K562 (cell line): ENCODE measurements around the gene ATP1A2. TPM values are rescaled to one million over a fixed set of nuclear protein-coding genes. Genes with fewer than 3 reads are reported as not detected.

Source experiments
- ATAC-seq: fragments of 200-7000 bp; cut with Tn5 transposase; 3 replicates; pipeline ENCODE4 v1.9.1; 2020; ENCODE audit warnings: moderate library complexity
- BruUV-seq: library from RNA; stranded (reverse); fragments of 400-500 nt; replicated peaks from 2 replicates; lab custom pipeline; 2021; lab: Mats Ljungman, UMichigan
- CTCF ChIA-PET: fragments of 300-600 bp; formaldehyde crosslinking; extraction: SDS; loops from one replicate; lab custom pipeline; 2021; ENCODE audit warnings: low intra/inter-chr PET ratio; lab: Yijun Ruan, JAX
- POLR2A ChIA-PET: fragments of 300-600, 350-650 bp; sonication (Branson Sonifier 250); formaldehyde crosslinking; extraction: SDS; loops from one replicate; lab custom pipeline; 2021; ENCODE audit warnings: antibody characterized with exemption, inconsistent platforms; lab: Yijun Ruan, JAX
- DNase-seq, 4 experiments: peaks; one replicate each; pipeline versions ENCODE4 v3.0.0 to v3.0.0-alpha.2; 2011 to 2018; ENCODE audit warnings: low spot score in 3 of 4, mixed read lengths in 3 of 4; ENCODE audit errors: extremely low read depth in 1 of 4
- FAIRE-seq: peaks from 2 replicates; lab custom pipeline; 2011; peaks lifted over from hg19 to GRCh38; lab: Jason Lieb, UNC
- H2AFZ ChIP-seq: 2 replicates; pipeline ENCODE4 v1.6.0; 2011; ENCODE audit warnings: low read depth, low read length, control low read depth, inconsistent platforms
- H3K27ac ChIP-seq: fragments of 200-600 bp; 3 replicates; pipeline ENCODE4 v1.8.0; 2011; ENCODE audit warnings: low read depth, mild to moderate bottlenecking, control low read depth, inconsistent platforms, low read length, moderate library complexity, mixed read lengths; ENCODE audit errors: extremely low read depth
- H3K27me3 ChIP-seq, 2 experiments: fragments of 300-600 bp in 1 of 2; 2 replicates in 1 of 2; 3 replicates in 1 of 2; pipeline versions ENCODE4 v1.6.0 to v1.8.0; 2011; ENCODE audit warnings: inconsistent platforms in 2 of 2, low read length in 2 of 2, mild to moderate bottlenecking in 1 of 2, mixed read lengths in 1 of 2, moderate library complexity in 1 of 2; ENCODE audit not compliant: control insufficient read depth in 2 of 2, insufficient read depth in 2 of 2
- H3K36me3 ChIP-seq: fragments of 300-600 bp; 3 replicates; pipeline ENCODE4 v1.8.0; 2011; ENCODE audit warnings: mild to moderate bottlenecking, low read length, inconsistent platforms; ENCODE audit not compliant: control insufficient read depth, insufficient read depth
- H3K4me1 ChIP-seq, 2 experiments: fragments of 200-600 bp in 1 of 2; replicated peaks in 1 of 2; 2 replicates in 1 of 2; 3 replicates in 1 of 2; pipeline versions ENCODE4 v1.5.1 to v1.8.0; 2011; ENCODE audit warnings: inconsistent platforms in 2 of 2, low read length in 2 of 2, mild to moderate bottlenecking in 1 of 2, mixed read lengths in 1 of 2, moderate library complexity in 1 of 2; ENCODE audit not compliant: control insufficient read depth in 2 of 2, insufficient read depth in 2 of 2
- H3K4me2 ChIP-seq: 2 replicates; pipeline ENCODE4 v1.6.1; 2011; ENCODE audit warnings: low read length, control low read depth, inconsistent platforms, mixed read lengths; ENCODE audit not compliant: insufficient read depth
- H3K4me3 ChIP-seq: fragments of 200-600 bp; sonication (generic), shearing (Covaris generic); 2 replicates; pipeline ENCODE4 v1.5.1; 2016; ENCODE audit warnings: control low read depth, inconsistent platforms
- H3K79me2 ChIP-seq: fragments of 200-600 bp; 3 replicates; pipeline ENCODE4 v1.8.0; 2011; ENCODE audit warnings: low read length, inconsistent platforms; ENCODE audit not compliant: control insufficient read depth, insufficient read depth
- H3K9ac ChIP-seq, 2 experiments: 2 replicates each; pipeline versions ENCODE4 v1.6.0 to v1.6.1; 2011; ENCODE audit warnings: low read depth in 2 of 2, low read length in 2 of 2, control low read depth in 1 of 2, inconsistent platforms in 1 of 2, mild to moderate bottlenecking in 1 of 2, mixed read lengths in 1 of 2; ENCODE audit not compliant: insufficient read depth in 1 of 2
- H3K9me1 ChIP-seq: one replicate; pipeline ENCODE4 v1.6.0; 2011; ENCODE audit warnings: inconsistent platforms, mild to moderate bottlenecking, low read length, moderate library complexity; ENCODE audit not compliant: control insufficient read depth, insufficient read depth
- H3K9me3 ChIP-seq: replicated peaks from 2 replicates; pipeline ENCODE4 v1.5.1; 2011; ENCODE audit warnings: low read depth, low read length, inconsistent platforms; ENCODE audit not compliant: control insufficient read depth, insufficient read depth
- H4K20me1 ChIP-seq: replicated peaks from 2 replicates; pipeline ENCODE4 v1.6.1; 2011; ENCODE audit warnings: low read length, inconsistent platforms, mixed read lengths; ENCODE audit not compliant: control insufficient read depth, insufficient read depth
- BRD9 ChIP-seq: fragments of 450-650 bp; IDR thresholded peaks from 2 replicates; pipeline ENCODE4 v1.6.1; 2018; ENCODE audit warnings: low read depth; ENCODE audit not compliant: partially characterized antibody
- MBD2 ChIP-seq: sonication (generic); IDR thresholded peaks from 2 replicates; pipeline ENCODE4 v1.6.1; 2016; ENCODE audit warnings: low read depth, borderline replicate concordance
- ZNF12 ChIP-seq: sonication (generic); formaldehyde crosslinking; IDR thresholded peaks from 2 replicates; pipeline ENCODE4 v1.4.0; 2020; ENCODE audit warnings: mild to moderate bottlenecking, missing genetic modification reagents
- ZNF449 ChIP-seq: fragments of 250-450 bp; sonication (Bioruptor Pico); IDR thresholded peaks from 2 replicates; pipeline ENCODE4 v1.8.0; 2022; ENCODE audit warnings: moderate library complexity, mild to moderate bottlenecking, inconsistent platforms
- ZNF696 ChIP-seq: fragments of 250-450 bp; sonication (Bioruptor Pico); conservative IDR thresholded peaks from 2 replicates; pipeline ENCODE4 v1.4.0; 2020; ENCODE audit warnings: mild to moderate bottlenecking, moderate library complexity
- WGBS: fragments of 100-300 bp; shearing (Covaris generic); methylation state at CpG from one replicate; pipeline ENCODE4 v1.1.6; 2016; ENCODE audit warnings: low coverage, mixed read lengths; ENCODE audit not compliant: insufficient coverage; ENCODE audit errors: missing lambda C conversion rate; 5-methylcytosine and 5-hydroxymethylcytosine counted together
- in situ Hi-C: fragments of 300-500 bp; cut with MboI; formaldehyde crosslinking; loops from 4 replicates; pipeline ENCODE4 v1.15.0; 2018; ENCODE audit warnings: inconsistent platforms, mixed read lengths
- intact Hi-C: fragments of 100-400 bp; cut with micrococcal nuclease; formaldehyde crosslinking; loops from 2 replicates; pipeline ENCODE4 v1.14.2; 2022
- polyA plus RNA-seq, 8 experiments: library from polyadenylated mRNA; depleted of rRNA in 4 of 8; stranded (reverse) in 5 of 8; unstranded in 3 of 8; fragments of >200 nt; fragmentation: Nextera tagmentation in 2 of 8; fragmentation: Illumina TruSeq in 1 of 8; extraction: Ambion mirVana in 2 of 8; extraction: Trizol in 1 of 8; gene quantifications; 2 replicates each; pipeline versions ENCODE4 v1.2.1 to v1.2.3, GENCODE V29; 2011 to 2014; ENCODE audit warnings: inconsistent platforms in 1 of 8, missing spikeins in 1 of 8
- total RNA-seq, 7 experiments: library from RNA; depleted of rRNA in 6 of 7; stranded (reverse); fragments of >200 nt in 6 of 7; fragmentation: Illumina TruSeq in 2 of 7; extraction: Trizol in 2 of 7; gene quantifications; 2 replicates each; pipeline versions ENCODE4 v1.2.1 to v1.2.3, GENCODE V29; 2011 to 2021; ENCODE audit warnings: low replicate concordance in 1 of 7

The ATP1A2 gene
- total and polyA plus RNA-seq, 9 of the 15 experiments (the other 6 are each of a cell fraction or from before 2014, with no cell fraction given) = 0.04 to 0.11 (median 0.09) TPM; not detected in 6

- no peak for TF ChIP-seq ZNF12 (CRISPR knock-in tag)
- TF ChIP-seq MBD2 = no peak
- TF ChIP-seq ZNF696 (CRISPR knock-in tag) = no peak
- no peak for TF ChIP-seq BRD9
- no peak for TF ChIP-seq ZNF449
- TF ChIP-seq, all 486 proteins: peak for 0
- no TSS peak for BruUV-seq
- ATAC-seq (no peak), FAIRE-seq (peak; percentile 29), DNase-seq (no peak)
- in situ Hi-C loops (loop anchor here (10.0 kb wide), 1 partner anchor 273 kb away; no protein-coding TSS in a partner anchor), intact Hi-C loops (loop anchor here (1.0 to 2.0 kb wide), 5 partner anchors 61 to 274 kb away; no protein-coding TSS in a partner anchor)
- Histone ChIP-seq H3K79me2 (no peaks in the 10 kb centered on the region), H3K9ac (no peak overlapping the region), H3K4me2 (no peak overlapping the region), H4K20me1 (peaks cover 3% of the 10 kb centered on the region; the same call in 1 of the 2 replicates), H3K9me1 (no peaks in the 10 kb centered on the region), H3K4me3 (no peak overlapping the region), H2AFZ (peak overlapping the region; percentile 99), H3K27me3 (no peaks in the 10 kb centered on the region), H3K27ac (no peak overlapping the region), H3K36me3 (no peaks in the 10 kb centered on the region), H3K9me3 (no peaks in the 10 kb centered on the region), H3K4me1 (peaks cover 18 to 26% of the 10 kb centered on the region in 2 experiments; a peak in 4 of 5 replicates)
- ChIA-PET CTCF (interaction anchor here (0.9 to 1.5 kb wide), 2 partner anchors 150 to 275 kb away, joined by 4 to 5 read pairs; no protein-coding TSS in a partner anchor), POLR2A (interaction anchor here (0.6 to 1.1 kb wide), 3 partner anchors 46 to 297 kb away, joined by 3 to 6 read pairs (median 4); no protein-coding TSS in a partner anchor)
- WGBS = 42% methylated on average over 9 of the region's 9 CpGs
These were observed 13.6 kb upstream of the ATP1A2 start for GRCh38 chr1:160101717-160102522.
